GM23338 (cell line): ENCODE data around the gene THAP8. TPM values are rescaled to one million over a fixed set of nuclear protein-coding genes. Genes with fewer than 3 reads are reported as not detected.

Source experiments
- ATAC-seq: fragments of 200-7000 bp; cut with Tn5 transposase; 3 replicates; pipeline ENCODE4 v1.9.1; 2020
- DNase-seq: peaks from one replicate; pipeline ENCODE4 v3.0.0-alpha.2; 2015; ENCODE audit warnings: low spot score
- H2AFZ ChIP-seq: fragments of 200-600 bp; sonication (generic); 2 replicates; pipeline ENCODE4 v1.8.0; 2016; ENCODE audit warnings: antibody characterized with exemption, mild to moderate bottlenecking, moderate library complexity
- H3F3A ChIP-seq: fragments of 200-600 bp; sonication (generic); replicated peaks from 2 replicates; pipeline ENCODE4 v1.8.0; 2017; ENCODE audit warnings: antibody characterized with exemption, mixed run types, low read depth
- H3K27ac ChIP-seq: fragments of 200-600 bp; sonication (generic); 2 replicates; pipeline ENCODE4 v1.6.1; 2016; ENCODE audit warnings: low read depth
- H3K27me3 ChIP-seq: fragments of 200-600 bp; sonication (generic); 2 replicates; pipeline ENCODE4 v1.8.0; 2016; ENCODE audit warnings: mild to moderate bottlenecking, mixed run types, moderate library complexity; ENCODE audit not compliant: insufficient read depth
- H3K36me3 ChIP-seq: fragments of 200-600 bp; sonication (generic); 2 replicates; pipeline ENCODE4 v1.8.0; 2016; ENCODE audit warnings: mild to moderate bottlenecking; ENCODE audit not compliant: insufficient read depth
- H3K4me1 ChIP-seq: fragments of 200-600 bp; sonication (generic); 2 replicates; pipeline ENCODE4 v1.8.0; 2016; ENCODE audit warnings: mild to moderate bottlenecking, moderate library complexity; ENCODE audit not compliant: insufficient read depth
- H3K4me2 ChIP-seq: fragments of 200-600 bp; sonication (generic); 2 replicates; pipeline ENCODE4 v1.7.1; 2017; ENCODE audit warnings: mixed run types
- H3K4me3 ChIP-seq: fragments of 200-600 bp; sonication (generic); 2 replicates; pipeline ENCODE4 v1.6.1; 2016; ENCODE audit warnings: mixed run types
- H3K79me2 ChIP-seq: fragments of 200-600 bp; sonication (generic); replicated peaks from 2 replicates; pipeline ENCODE4 v1.8.0; 2017; ENCODE audit warnings: mild to moderate bottlenecking; ENCODE audit not compliant: insufficient read depth
- H3K9me2 ChIP-seq: fragments of 200-600 bp; sonication (generic); 2 replicates; pipeline ENCODE4 v1.8.0; 2017; ENCODE audit not compliant: insufficient read depth
- H4K20me1 ChIP-seq: fragments of 200-600 bp; sonication (generic); replicated peaks from 2 replicates; pipeline ENCODE4 v1.8.0; 2017; ENCODE audit warnings: mild to moderate bottlenecking; ENCODE audit not compliant: insufficient read depth
- H3K27ac Mint-ChIP-seq: 2 replicates; pipeline ENCODE4 v1.8.0; 2020; ENCODE audit warnings: inconsistent platforms, mild to moderate bottlenecking, moderate library complexity, mixed read lengths
- H3K27me3 Mint-ChIP-seq: 3 replicates; pipeline ENCODE4 v1.8.0; 2022; ENCODE audit warnings: low read depth, mild to moderate bottlenecking, moderate library complexity, mixed read lengths, inconsistent platforms; ENCODE audit not compliant: insufficient read depth, poor library complexity
- H3K36me3 Mint-ChIP-seq: 3 replicates; pipeline ENCODE4 v1.8.0; 2021; ENCODE audit warnings: low read depth, mild to moderate bottlenecking, inconsistent platforms, moderate library complexity, mixed read lengths
- H3K4me1 Mint-ChIP-seq: 3 replicates; pipeline ENCODE4 v1.8.0; 2020; ENCODE audit warnings: mild to moderate bottlenecking, inconsistent platforms, mixed read lengths
- H3K4me3 Mint-ChIP-seq: 3 replicates; pipeline ENCODE4 v1.8.0; 2021; ENCODE audit warnings: moderate library complexity, mild to moderate bottlenecking, inconsistent platforms, mixed read lengths
- H3K9me3 Mint-ChIP-seq: 3 replicates; pipeline ENCODE4 v1.8.0; 2020; ENCODE audit warnings: moderate library complexity, mild to moderate bottlenecking, inconsistent platforms, mixed read lengths
- ETS1 ChIP-seq: IDR thresholded peaks from 2 replicates; pipeline ENCODE4 v1.6.1; 2016; ENCODE audit warnings: antibody characterized with exemption
- EZH2 ChIP-seq: fragments of 200-600 bp; sonication (generic); IDR thresholded peaks from one replicate; pipeline ENCODE4 v1.8.0; 2017; ENCODE audit warnings: antibody characterized with exemption, mild to moderate bottlenecking, low read depth; ENCODE audit not compliant: unreplicated experiment
- JUNB ChIP-seq: IDR thresholded peaks from one replicate; pipeline ENCODE4 v1.6.1; 2016; ENCODE audit warnings: antibody characterized with exemption; ENCODE audit not compliant: unreplicated experiment
- NANOG ChIP-seq: IDR thresholded peaks from 2 replicates; pipeline ENCODE4 v1.6.1; 2016; ENCODE audit warnings: antibody characterized with exemption, borderline replicate concordance
- POLR2AphosphoS5 ChIP-seq: IDR thresholded peaks from 2 replicates; pipeline ENCODE4 v1.6.1; 2016; ENCODE audit warnings: antibody characterized with exemption, low read depth
- ZNF114 ChIP-seq: fragments of 250-450 bp; sonication (Bioruptor Pico); IDR thresholded peaks from 2 replicates; pipeline ENCODE4 v1.5.0; 2020; ENCODE audit warnings: mild to moderate bottlenecking, moderate library complexity
- ZNF331 ChIP-seq: fragments of 250-450 bp; sonication (Bioruptor Pico); IDR thresholded peaks from 2 replicates; pipeline ENCODE4 v1.5.0; 2020; ENCODE audit warnings: low read depth, mild to moderate bottlenecking, moderate library complexity
- ZNF462 ChIP-seq: fragments of 250-450 bp; sonication (Bioruptor Pico); IDR thresholded peaks from 2 replicates; pipeline ENCODE4 v1.5.0; 2020; ENCODE audit warnings: mild to moderate bottlenecking, moderate library complexity
- polyA plus RNA-seq: library from polyadenylated mRNA; unstranded; fragments of >200 nt; fragmentation: Nextera tagmentation; extraction: Ambion mirVana; gene quantifications from 2 replicates; pipeline ENCODE4 v1.2.1, GENCODE V29; 2016
- total RNA-seq: library from RNA; depleted of rRNA; stranded (reverse); fragments of >200 nt; shearing (Covaris generic); gene quantifications from 2 replicates; pipeline ENCODE4 v1.2.3, GENCODE V29; 2014
- TF ChIP-seq, protein P1 (sequence below): IDR thresholded peaks from one replicate; pipeline ENCODE4 v1.6.1; 2018; ENCODE audit warnings: antibody characterized with exemption; ENCODE audit not compliant: unreplicated experiment

Gene THAP8
- total and polyA plus RNA-seq, 2 experiments from 2014 or later: 12.7 to 13.7 TPM

DNA sequence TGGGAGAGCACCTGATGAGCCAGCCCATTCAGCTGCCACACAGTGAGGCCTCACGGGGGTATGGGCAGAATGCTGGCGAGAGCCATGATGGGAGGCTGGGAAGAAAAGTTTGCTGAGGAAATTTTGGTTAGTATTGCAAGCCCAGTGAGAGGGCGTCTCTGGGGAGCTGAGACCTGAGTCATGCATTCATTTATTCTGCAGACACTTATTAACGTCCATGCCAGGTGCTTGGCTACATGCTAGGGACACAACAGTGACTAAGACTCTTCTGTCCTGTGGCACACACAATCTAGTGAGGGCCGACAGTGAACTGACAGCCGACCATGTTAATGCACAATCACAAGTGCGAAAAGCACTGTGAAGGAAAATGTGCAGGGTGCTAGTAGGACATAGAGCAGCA, 27.8 kb upstream of the THAP8 start:
- 0 out of 2 replicates have a peak, but pooled peaks cover 11% of the 10 kb centered on the region for H3F3A ChIP-seq
- no peak overlapping the region for H3K27ac ChIP-seq
- no peaks in the 10 kb centered on the region for H3K9me3 Mint-ChIP-seq
- ATAC-seq (no peak), DNase-seq (no peak)
- H3K27me3 Mint-ChIP-seq: peaks cover 6% of the 10 kb centered on the region
- no peak overlapping the region for H2AFZ ChIP-seq
- H3K36me3 Mint-ChIP-seq: peaks cover 72% of the 10 kb centered on the region
- H3K4me1 ChIP-seq: no peaks in the 10 kb centered on the region
- H3K4me3 ChIP-seq: no peak overlapping the region
- no peak overlapping the region for H3K27ac Mint-ChIP-seq
- TF ChIP-seq ZNF462 (no peak), EZH2 (no peak), ZNF114 (CRISPR knock-in tag) (no peak), ETS1 (no peak), NANOG (no peak), POLR2AphosphoS5 (no peak), ZNF331 (CRISPR knock-in tag) (no peak), JUNB (no peak)
- TF ChIP-seq, protein P1, sequence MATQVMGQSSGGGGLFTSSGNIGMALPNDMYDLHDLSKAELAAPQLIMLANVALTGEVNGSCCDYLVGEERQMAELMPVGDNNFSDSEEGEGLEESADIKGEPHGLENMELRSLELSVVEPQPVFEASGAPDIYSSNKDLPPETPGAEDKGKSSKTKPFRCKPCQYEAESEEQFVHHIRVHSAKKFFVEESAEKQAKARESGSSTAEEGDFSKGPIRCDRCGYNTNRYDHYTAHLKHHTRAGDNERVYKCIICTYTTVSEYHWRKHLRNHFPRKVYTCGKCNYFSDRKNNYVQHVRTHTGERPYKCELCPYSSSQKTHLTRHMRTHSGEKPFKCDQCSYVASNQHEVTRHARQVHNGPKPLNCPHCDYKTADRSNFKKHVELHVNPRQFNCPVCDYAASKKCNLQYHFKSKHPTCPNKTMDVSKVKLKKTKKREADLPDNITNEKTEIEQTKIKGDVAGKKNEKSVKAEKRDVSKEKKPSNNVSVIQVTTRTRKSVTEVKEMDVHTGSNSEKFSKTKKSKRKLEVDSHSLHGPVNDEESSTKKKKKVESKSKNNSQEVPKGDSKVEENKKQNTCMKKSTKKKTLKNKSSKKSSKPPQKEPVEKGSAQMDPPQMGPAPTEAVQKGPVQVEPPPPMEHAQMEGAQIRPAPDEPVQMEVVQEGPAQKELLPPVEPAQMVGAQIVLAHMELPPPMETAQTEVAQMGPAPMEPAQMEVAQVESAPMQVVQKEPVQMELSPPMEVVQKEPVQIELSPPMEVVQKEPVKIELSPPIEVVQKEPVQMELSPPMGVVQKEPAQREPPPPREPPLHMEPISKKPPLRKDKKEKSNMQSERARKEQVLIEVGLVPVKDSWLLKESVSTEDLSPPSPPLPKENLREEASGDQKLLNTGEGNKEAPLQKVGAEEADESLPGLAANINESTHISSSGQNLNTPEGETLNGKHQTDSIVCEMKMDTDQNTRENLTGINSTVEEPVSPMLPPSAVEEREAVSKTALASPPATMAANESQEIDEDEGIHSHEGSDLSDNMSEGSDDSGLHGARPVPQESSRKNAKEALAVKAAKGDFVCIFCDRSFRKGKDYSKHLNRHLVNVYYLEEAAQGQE: no peak
- H3K4me3 Mint-ChIP-seq: no peak overlapping the region
- no peaks in the 10 kb centered on the region for H3K79me2 ChIP-seq
- no peak overlapping the region for H3K4me2 ChIP-seq
- H3K4me1 Mint-ChIP-seq: no peaks in the 10 kb centered on the region
- H4K20me1 ChIP-seq: peaks cover 20% of the 10 kb centered on the region
- H3K9me2 ChIP-seq: no peaks in the 10 kb centered on the region
- peaks cover 34% of the 10 kb centered on the region for H3K36me3 ChIP-seq
- no peaks in the 10 kb centered on the region for H3K27me3 ChIP-seq
